GDM1 (cell line): Measurements from ENCODE around the gene MTM1.
A peak's percentile ranks its signal among the peaks of the same experiment; 100 is the strongest.

Experiments used
- DNase-seq: peaks from one replicate; lab custom pipeline; 2025; lab: John Stamatoyannopoulos, UW

Gene MTM1

DNA sequence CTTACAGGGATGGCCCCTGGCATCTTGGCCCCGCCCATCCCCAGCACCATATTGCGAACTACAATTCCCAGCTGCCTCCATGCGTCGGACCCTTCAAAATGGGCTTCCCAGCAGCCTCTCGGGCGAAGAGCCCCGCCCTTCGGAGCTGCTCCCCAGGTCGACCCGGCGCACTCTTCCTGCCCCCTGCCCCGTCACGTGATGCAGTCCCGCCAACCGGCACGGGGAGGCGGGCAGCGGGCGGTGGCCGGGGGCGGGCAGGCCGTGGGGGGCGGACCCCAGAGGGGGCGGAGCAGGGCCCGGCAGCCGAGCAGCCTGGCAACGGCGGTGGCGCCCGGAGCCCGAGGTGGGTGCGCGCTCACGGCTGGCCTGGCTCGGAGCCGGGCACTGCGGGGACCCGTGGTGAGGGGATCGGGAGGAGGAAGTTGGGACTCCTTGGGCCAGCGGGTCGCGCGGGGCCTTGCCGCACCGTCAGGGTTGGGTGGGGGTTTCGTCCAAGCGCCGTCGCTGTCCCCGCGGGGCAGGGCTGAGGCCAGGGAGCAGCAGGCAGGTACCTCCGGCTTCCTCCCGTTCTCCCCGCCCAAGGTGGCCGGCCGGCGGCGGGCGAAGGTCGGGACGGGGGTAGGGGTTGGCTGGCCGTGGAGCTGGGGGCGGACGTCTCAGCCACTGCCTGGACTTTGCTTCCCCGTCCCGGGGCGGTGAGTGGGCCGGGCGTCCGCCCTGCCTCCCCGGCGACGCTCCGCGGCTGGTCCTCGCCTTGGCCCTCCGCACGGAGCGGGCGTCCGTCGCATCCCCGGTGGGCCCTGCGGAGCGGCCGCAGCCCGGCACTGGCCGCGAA, at the start of gene MTM1:
Gene MTM1, plus strand, starts transcription at position 302 of the 835 bp plus-strand sequence. CDS start 23,994 bp downstream, outside the sequence.
- peak; percentile 93 for DNase-seq

DNA sequence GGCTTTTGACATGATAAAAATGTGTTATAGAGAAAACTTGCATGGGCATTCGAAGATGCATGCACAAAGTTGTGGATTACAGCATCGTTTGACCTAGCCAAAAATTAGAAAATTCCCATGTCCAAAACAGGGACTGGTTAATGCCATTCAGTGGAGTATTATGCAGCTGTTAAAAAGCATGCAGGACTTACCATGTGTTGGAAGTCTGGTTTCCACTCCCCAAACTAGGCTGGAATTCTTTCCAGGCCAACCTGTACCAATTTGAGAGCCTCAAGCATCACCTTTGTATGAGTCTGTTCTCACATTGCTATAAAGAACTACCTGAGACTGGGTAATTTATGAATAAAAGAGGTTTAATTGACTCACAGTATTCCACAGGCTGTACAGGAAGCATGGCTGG, 45.9 kb upstream of the MTM1 start:
- no peak for DNase-seq

DNA sequence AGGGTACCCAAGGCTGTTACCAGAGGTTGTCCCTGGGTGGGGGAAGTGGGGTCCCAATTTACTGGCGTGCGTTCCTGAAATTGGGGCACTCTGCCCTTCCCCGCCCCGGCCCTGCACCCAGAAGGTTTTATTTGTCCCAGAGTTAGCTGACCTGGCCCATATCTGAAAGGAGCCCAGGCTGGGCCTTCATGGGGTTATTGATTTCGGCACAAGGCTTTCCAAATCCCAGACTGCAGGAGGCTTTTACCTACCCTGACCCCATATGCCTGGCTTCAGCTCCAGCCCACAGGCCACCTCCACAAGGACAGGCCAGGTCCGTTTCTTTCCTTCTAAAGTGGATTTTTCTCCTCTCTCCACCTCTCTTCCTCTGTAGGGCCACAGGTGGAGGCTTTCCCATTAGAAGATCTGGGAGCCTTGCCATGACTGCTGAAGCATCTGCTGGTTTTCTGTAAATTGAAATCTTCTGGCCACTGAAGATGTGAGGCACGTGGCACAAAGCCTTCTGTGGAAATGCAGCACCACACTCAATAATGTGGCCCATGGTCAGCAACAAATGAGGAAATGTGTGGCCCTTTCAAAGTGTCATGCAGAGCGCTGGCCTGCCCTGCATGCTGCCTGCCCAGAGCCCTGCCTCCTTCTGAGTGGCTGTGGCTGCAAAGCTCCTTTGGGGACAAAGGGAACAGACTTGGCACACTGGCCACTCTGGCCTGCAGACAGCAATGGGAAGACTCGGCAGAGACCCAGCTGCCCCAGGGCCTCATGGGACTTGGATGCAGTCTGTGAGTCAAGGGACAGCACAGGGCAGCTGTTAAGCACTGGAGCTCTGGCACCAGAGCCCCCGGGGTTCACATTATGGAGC, 43.1 kb upstream of the MTM1 start:
- DNase-seq = no peak

DNA sequence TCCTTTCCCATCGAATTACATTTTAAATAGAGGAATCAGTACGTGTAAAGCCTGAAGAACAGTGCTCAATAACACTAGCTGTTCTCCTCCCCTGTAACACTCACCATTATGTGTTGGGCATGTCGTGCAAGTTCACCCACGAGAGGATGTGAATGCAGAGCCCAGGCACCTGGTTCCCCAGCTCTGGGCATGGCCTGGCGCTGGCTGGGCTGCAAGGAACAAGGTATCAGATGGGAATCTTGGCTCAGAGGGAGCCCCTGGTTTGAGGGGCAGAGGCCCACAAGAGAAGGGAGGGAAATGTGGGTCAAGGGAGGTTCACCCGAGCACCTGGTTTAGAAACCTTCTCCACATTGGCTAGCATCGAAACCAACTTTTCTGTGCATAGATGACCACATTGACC, 41.7 kb upstream of the MTM1 start:
- DNase-seq = no peak

DNA sequence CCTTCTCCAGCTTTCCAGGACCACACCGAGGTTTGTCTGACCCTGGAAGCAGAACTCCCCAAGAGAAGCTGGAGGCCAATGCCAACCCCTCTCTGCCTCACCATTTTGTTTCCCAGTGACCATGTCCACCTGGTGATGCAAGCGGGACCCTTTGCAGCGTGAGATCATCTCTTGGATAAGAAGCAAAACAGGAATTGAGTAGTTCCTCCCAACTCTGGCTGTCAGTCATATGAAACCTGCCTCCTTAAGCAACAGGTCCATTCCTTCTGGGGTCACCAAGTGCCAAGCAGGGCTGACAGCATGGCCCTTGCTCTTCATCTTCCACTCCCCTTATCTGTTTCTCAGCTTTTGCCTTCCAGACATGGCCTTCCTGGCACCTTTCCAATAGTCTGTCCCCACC, 41.3 kb upstream of the MTM1 start:
- DNase-seq = no peak

GRCh38 chrX:150529587-150529986, 38.8 kb upstream of the MTM1 start:
- no peak for DNase-seq

GRCh38 chrX:150530821-150531220, 37.6 kb upstream of the MTM1 start:
- no peak for DNase-seq

DNA sequence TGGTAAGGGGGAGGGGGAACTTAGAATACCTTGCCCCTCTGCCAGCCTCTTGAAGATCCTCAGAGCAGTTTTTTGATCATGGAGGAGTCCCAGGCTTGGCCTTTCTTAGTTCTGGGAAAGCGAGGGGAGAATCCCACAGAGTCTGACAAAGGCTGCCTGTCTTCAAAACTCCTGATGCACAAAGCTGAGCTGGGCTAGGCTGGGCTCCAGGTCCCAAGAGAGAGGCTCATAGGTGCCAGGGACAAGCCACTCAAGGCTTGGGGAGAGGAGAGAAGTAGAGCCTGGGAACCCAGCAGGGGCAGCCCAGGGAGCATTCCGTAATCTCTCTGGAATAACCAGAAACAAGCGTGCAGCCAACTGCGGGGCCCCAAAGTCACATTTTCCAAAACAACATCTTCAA, 37.0 kb upstream of the MTM1 start:
- DNase-seq = no peak

DNA sequence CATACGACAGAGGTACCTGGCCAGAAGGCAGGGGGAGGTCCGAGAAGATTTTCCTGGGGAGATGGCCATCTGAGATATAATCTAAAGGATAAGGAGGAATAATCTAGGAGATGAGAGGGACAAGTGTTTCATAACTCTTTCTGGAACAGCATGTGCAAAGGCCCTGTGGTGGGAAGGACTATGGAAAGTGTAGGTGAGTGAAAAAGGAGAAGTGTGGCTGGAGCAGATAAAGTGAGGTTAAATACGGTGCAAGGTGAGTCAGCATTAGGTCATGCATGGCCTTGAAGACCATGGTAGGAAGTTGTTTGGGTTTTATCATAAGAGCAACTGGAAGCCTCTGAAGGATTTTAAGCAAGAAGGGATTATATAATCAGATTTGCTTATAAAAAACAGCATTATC, 34.6 kb upstream of the MTM1 start:
- no peak for DNase-seq

GRCh38 chrX:150536455-150537116, 31.8 kb upstream of the MTM1 start:
- no peak for DNase-seq

- DNase-seq = no peak
These were observed 30.6 kb upstream of the MTM1 start for GRCh38 chrX:150537851-150538250.

DNA sequence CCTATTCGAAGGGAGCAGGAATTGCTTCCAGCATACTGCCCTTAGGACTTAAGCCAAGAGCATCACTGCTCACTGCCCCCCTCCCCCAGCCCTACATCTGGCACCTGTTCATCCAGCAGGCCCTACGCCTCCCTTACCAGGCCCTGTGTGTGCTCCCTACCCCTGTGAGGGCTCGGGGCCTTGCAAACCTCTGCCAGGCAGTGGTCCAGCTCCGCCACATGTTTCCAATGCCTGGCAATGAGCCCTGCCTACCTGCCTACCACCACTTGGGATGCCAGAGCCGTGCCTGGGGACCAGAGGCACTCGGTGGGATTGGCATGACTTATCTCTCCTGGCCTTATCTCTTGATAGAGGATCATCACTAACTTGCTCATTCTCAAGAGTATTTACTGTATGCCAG, 27.5 kb upstream of the MTM1 start:
- no peak for DNase-seq

DNA sequence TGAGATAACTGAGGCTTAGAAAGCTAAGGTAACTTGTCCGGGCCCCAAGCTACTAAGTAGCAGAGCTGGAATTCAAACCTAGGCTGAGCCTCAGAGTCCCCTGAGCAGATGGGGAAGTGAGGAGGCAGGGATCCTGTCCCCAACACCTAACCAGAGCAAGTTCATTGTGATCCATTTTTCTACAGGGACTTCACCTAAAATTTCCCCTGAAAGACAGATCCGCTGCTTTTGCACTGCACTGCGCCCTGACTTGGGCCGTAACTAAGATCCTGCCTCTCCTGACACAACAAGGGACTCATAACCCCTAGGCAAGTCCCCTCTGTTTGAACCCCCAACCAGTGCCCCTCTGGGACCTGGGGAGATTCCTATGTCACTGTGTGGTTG, 25.6 kb upstream of the MTM1 start:
- no peak for DNase-seq

GRCh38 chrX:150543230-150544155, 24.9 kb upstream of the MTM1 start:
- no peak for DNase-seq

- DNase-seq = no peak
These were observed 24.1 kb upstream of the MTM1 start for GRCh38 chrX:150544222-150544787.

DNA sequence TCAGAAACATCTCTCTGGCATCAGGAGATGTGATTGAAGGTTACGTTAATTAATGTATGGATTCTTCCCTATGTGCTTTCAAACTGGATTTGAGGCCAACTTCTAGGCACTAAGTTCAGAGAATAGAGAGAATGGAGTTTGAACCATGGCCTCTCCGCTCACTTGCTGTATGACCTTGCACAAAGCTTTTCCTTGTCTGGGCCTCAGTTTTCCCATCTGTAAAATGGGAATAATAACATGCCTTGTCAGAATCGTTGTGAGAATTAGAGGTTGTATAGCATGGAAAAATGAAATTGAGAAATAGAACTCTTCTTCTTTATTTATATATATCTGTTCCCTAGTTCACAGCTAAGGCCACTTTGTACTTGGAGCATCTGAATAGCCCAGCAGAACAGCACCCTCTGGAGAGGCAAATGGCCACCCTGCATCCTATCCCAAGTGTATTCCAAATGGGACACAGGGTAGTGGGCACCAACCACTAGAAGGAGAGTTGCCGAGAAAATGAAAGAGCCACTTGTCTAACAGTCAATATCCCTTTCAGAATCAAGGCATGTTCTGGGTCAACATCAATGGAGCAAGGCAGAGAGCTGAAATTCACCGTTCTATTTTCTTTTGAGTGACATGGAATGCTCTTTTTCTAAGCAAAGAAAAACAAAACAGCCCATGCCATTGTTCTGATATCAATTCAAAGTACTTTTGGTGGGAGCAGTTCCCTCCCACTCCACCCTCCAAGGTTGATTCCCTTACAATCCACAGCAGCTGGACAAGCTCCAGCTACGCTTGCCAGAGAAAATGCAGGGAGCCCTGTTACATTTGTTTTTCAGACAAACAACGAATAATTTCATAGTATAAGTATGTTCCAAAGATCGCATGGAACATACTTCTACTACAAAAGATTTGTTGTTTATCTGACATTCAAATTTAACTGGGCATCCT, 23.3 kb upstream of the MTM1 start:
- DNase-seq = no peak

- DNase-seq = no peak
These were observed 21.7 kb upstream of the MTM1 start for GRCh38 chrX:150546711-150547153.

DNA sequence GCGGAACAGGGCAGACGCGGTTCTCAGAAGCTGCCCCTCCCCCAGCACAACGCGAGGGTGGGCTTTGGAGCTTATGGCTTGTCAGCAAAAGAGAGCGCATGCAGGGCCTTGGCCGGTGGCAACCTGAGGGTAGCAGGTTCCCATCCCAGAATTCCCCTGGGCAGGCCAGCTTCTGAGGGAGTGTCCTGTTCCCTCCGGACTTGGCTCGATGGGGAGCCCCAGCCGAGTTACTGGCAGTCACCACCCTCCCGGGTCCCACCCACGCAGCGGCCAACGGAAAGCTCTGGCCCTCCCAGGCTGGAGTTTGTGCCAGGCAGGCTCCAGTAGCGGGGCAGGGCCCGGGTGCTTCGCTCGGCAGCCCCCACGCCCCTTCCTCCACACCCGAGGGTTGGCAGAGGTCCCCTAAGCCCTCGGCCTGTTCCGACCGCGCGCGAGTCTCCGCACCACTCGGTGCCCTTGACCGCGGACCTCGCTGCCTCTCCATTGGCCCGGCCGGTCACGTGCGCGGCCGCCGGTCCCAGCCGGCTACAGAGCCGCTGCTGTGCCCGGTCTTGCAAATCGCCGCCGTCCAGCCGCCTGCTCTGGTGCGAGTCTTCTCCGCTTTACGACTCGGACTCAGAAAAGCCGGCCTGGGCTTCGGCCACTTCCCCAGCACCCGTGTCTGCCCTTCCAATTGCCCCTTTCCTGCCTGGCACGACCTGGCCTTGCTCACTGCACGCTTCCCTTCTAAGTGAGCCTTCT, 20.9 kb upstream of the MTM1 start:
- no peak for DNase-seq

- DNase-seq = no peak
These were observed 20.2 kb upstream of the MTM1 start for GRCh38 chrX:150548251-150548650.
